HL-60/S4 treated with phorbol 12-myristate 13-acetate at 8.2 ng/mL for 4 days and 3 days (cell line): ENCODE data around the gene PHPT1.
"Not testable (repeated sequence)": the region's sequence is repeated elsewhere in the genome, so short reads cannot be mapped to it uniquely, and the experiment has no call there.

Experiments
- in situ Hi-C: fragments of 300-500 bp; cut with MboI; formaldehyde crosslinking; loops from 2 replicates; pipeline ENCODE4 v1.15.0; 2022; ENCODE audit warnings: low sequenced_read_pairs

PHPT1 gene

GRCh38 chr9:136849038-136849959 lies at the start of gene PHPT1:
PHPT1 (plus strand) TSS chr9:136849409; CDS start chr9:136849431, 22 bp downstream.
- in situ Hi-C loops, result no loop called here

DNA sequence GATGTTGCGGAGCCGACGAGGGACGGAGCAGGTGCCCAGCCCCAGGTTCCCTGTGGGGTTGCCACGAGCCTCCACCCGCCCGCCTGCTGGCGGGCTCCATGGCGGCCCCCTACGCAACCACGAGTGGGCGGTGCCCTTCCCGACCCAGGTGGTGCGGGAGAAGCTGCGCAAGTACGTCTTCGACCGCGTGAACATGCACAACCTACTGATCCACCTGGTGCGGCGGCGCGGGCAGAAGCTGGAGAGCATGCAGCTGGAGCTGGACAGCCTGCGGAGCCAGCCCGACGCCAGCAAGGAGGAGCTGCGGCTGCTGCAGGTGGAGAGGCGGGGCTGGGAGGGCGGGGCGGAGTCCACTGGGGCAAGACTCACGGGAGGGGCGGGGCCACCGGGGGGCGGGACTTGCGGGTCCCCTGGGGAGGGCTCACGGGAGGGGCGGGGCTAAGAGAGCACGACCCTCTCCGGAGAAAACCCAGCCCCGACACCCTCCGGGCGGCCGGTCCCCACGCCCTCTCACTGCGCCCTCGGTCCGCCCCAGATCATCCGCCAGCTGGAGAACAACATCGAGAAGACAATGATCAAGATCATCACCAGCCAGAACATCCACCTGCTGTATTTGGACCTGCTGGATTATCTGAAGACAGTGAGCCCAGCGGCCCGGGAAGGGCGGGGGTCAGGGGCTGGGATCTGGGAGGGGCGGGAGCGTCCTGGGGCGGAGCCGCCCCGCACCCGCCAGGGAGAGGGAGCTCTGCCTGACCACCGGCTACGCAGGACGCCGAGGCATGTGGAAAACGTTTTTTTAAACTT lies 49.2 kb upstream of the PHPT1 start:
- in situ Hi-C loops, result no loop called here

GRCh38 chr9:136802321-136802720 lies 46.9 kb upstream of the PHPT1 start:
- in situ Hi-C loops, result no loop called here

GRCh38 chr9:136803009-136803550 lies 46.1 kb upstream of the PHPT1 start:
- in situ Hi-C loops, result not testable (repeated sequence)

DNA sequence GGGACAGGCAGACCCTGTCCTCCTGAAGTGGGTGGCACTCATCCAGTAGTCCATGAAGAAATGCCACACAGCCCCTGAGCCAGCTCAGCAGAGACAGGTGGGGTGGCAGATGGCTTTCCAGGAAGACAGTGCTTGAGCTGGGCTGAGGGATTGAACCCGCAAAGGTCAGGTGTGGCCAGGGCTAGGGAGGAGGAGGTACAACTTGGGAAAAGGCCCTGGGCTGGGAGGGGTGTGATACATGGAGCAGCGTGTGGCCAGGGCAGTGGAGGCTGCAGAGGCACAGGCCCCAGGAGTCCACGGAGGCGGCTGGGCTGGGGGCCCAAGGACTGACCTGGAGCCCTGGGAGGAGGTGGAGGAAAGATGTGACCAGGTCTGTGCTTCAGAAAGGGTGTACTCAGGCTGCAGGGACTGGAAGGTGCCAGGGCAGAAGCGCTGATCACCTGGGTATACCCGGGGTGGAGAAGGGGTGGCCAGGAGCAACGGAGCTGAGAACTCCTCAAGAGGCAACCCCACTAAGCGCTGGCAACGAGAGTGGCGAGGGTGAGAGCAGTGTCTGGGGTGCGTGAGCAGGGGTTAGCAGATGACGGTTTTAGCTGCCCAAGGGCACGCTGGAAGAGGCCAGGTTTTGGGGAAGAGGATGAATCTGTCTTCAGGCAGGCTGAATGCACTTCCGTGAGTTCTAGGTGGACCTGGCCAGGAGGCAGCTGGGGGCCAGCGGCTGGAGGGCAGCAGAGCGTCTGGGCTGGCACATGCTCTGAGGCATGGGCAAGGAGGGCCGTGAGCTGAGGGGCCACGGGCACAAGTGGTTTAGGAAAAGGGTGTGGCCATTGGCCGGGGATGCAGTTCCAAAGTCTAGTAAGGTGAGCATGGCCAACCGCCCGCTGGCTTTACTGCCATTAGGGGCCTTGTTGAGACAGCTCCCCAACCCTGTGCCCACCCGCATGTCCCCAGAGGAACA lies 45.4 kb upstream of the PHPT1 start:
- in situ Hi-C loops, result no loop called here

DNA sequence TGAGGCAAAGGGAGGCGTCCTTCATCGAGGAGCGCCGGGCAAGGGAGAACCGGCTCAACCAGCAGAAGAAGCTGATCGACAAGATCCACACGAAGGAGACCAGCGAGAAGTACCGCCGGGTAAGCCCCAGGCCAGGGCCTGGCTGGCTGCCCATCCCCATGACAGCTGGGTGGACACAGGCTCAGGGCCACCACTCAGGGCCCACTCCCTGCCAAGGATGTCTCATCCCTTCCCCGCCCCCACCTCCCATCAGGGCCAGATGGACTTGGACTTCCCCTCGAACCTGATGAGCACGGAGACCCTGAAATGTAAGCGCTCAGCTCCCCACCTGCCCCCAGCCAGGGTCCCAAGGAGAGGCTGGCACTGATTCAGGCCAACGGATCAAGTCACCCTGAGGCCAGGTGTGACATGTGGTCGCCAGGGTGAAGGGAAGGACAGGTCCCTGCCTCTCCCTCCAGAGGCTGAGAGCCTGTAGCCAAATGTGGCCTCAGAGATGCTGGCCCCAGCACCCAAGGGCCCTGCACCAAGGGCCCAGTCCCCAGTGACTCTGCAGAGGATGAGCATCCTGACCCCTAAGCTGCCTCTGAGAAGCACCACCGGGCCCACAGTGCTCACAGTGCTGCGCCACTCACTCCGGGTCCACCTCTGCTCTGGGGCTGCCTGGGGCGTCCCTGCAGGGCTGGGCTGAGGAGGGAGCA lies 44.6 kb upstream of the PHPT1 start:
- in situ Hi-C loops, result no loop called here

DNA sequence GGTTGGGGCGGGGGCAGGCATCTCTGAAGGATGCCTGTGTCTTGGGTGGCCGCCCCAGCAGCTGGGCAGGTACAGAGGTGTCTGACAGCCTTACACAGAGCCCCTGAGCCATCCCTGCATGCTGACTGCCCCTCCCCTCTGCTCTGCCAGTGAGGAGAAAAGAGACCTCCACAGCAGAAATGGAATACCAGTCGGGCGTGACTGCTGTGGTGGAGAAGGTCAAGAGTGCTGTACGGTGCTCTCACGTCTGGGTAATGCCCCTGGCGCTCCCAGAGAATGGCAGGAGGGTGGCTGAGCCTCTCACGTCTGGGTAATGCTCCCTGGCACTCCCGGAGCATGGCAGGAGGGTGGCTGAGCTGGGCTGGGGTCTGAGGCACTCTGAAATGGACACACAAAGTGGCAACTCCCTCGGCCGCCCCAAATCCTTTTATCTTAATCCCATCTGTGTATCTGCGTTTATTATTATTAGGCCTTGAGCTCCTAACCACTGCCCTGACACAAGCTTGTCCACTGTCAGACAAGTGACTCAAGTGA lies 43.9 kb upstream of the PHPT1 start:
- in situ Hi-C loops, result no loop called here

GRCh38 chr9:136806067-136806466 lies 43.1 kb upstream of the PHPT1 start:
- in situ Hi-C loops, result no loop called here

DNA sequence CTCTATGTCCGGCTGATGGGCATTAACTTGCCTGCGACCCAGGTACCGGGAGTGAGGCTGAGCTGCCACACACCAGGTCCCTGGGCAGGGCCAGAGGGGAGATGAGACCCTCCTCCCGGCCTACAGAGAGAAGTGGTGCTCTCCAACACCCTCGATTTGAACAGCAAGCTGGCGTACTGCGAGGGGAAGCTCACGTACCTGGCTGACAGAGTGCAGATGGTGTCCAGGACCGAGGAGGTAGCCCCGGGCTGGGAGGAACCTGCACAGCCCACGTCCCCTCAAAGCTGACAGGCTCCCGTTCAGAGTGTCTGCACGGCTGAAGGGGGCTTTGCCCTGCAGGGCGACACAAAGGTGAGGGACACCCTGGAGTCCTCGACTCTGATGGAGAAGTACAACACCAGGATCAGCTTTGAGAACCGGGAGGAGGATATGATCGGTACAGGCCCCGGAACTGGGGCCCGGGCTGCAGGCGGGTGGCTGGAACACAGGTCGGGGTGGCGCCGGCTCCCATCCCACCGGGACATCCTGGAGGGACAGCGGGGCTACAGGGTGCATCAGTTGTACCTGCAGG lies 42.5 kb upstream of the PHPT1 start:
- in situ Hi-C loops, result no loop called here

GRCh38 chr9:136807281-136808074 lies 41.7 kb upstream of the PHPT1 start, which contains the start of gene RABL6:
RABL6 (plus strand) TSS chr9:136807948; CDS start chr9:136808197, 249 bp downstream.
- in situ Hi-C loops, result no loop called here

DNA sequence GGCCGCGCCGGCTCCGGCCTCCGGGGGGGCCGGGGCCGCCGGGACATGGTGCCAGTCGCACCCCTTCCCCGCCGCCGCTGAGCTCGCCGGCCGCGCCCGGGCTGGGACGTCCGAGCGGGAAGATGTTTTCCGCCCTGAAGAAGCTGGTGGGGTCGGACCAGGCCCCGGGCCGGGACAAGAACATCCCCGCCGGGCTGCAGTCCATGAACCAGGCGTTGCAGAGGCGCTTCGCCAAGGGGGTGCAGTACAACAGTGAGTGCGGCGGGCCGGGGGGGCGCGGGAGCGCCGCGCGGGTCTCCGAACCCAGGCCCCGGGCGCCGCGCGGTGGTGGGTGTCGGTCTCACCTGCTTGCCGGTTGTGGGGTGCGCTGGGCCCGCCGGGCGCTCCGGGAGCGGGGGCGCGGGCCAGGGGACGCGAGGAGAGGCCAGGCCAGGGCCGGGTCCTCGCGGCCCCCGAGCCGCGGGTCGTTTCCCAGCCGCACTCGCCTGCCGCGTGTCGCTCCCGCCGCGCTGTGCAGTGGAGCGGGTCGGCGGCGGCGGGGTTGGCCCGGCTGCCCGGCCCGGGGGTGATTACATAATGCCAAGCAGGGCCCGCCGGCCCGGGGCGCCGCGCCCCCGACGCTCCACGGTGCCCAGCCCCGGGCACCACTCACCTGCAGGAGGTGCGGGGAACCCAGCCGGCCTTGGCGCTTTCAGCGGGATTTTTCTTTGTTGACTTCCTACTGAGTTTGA lies 41.0 kb upstream of the PHPT1 start:
- in situ Hi-C loops, result no loop called here

DNA sequence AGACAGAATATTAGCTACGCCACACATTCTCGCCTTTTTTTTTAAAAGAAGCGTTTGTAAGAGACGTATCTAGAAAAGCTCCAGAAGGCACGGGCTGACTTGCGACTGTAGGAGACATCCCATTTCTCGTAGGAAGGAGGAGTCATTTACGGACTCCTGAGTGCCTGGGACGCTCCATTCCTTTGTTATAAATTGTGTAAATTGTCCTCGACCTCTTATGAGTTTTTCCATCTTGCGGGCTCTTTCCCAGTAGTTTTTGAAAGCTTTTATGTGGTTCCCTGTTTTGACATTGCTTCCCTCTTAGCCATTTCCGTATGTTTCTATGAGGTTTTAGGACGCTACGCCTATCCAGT lies 40.4 kb upstream of the PHPT1 start:
- in situ Hi-C loops, result no loop called here

GRCh38 chr9:136814725-136815421 lies 34.3 kb upstream of the PHPT1 start:
- in situ Hi-C loops, result no loop called here

DNA sequence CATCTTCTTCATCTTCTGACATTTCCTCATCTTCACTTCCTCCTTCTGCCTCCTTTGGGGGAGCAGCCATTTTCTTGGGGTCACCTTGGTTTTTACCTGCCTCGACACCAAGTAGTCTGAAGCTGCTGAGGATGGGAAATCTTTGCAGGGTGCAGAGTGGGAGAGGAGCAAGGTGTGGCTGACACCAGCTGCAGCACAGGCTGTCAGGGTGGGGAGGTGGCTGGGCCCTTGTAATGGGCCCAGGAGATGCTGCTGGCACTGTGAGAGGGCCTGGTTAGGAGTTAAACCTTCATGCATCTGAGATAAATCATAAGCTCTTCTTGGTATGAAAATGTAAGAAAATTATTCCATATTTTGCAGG lies 33.8 kb upstream of the PHPT1 start:
- in situ Hi-C loops, result no loop called here

GRCh38 chr9:136820971-136821825 lies 28.0 kb upstream of the PHPT1 start:
- in situ Hi-C loops, result no loop called here

- in situ Hi-C loops, result no loop called here
Observed at GRCh38 chr9:136821826-136822544, 27.2 kb upstream of the PHPT1 start.
